Uterus (tissue), 2 donors: Measurements from ENCODE around the gene AUTS2.

Source experiments
- CTCF ChIP-seq, 4 experiments: fragments of 200-600 bp in 2 of 4; fragments of 450-650 bp in 2 of 4; sonication (generic) in 2 of 4; IDR thresholded peaks; one replicate each; pipeline ENCODE4 v1.5.1; 2016 to 2019; ENCODE audit warnings: antibody characterized with exemption in 4 of 4, mild to moderate bottlenecking in 2 of 4, moderate library complexity in 1 of 4
- POLR2A ChIP-seq, 2 donors: fragments of 450-650 bp; IDR thresholded peaks; one replicate each; pipeline ENCODE4 v1.6.1; 2016; ENCODE audit warnings: antibody characterized with exemption in 2 of 2, mild to moderate bottlenecking in 1 of 2, moderate library complexity in 1 of 2

- TF ChIP-seq CTCF (IDR thresholded peaks at IDR 0.05) (no peak), POLR2A (IDR thresholded peaks at IDR 0.05) (no peak)
Observed at GRCh38 chr7:69912846-69913245, 314.6 kb downstream of the AUTS2 start.
